GM19025 (cell line): ENCODE measurements around the gene RINT1.
A peak's percentile ranks its signal among the peaks of the same experiment; 100 is the strongest.
"Not testable (repeated sequence)": the region's sequence is repeated elsewhere in the genome, so short reads cannot be mapped to it uniquely, and the experiment has no call there.

Source experiments
- ATAC-seq: cut with Tn5 transposase; IDR thresholded peaks from one replicate; pipeline ENCODE4 v1.9.1; 2021; ENCODE audit warnings: mild to moderate bottlenecking, low read depth, moderate library complexity; ENCODE audit not compliant: unreplicated experiment

Gene RINT1

DNA sequence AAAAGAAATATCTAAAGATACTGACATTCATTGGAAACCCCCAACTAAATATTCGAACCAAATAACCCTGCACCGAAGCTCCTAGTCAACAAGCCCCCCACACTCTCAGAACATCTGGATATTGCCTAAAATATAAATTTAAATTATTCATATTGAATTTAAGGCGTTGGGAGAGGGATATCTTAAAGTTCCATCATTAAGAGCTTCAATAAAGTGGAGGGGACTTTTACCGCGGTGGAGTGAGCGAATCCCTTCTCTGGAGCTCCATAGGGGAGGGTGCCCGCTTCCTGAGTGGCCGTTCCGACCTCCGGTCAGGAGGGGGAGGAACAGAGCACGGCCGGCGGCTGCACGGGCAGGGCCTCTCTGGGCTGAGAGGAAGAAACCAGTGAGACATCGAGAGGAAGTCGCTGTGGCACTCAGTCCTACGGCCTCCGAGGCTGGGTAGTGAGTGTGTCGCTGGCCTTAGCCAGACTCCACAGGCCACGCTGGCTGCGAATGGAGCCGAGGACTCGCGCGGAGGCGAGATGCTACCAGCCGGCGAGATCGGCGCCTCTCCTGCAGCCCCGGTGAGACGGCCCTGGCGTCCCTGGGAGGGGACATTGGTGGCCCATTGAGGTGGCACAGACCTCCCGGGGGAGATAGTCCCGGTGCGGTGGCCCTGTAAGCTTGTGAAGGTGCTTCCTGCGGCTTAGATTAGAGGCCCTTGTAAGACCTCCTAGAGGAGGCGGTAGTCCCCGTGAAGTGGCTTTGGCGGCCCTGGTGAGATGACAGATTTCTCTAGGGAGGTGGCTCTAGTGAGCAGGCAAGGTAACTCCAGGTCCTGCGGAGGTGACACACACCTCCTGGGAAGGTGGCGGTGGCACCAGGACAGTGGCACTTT lies at the start of gene RINT1:
TSS of gene RINT1 (plus strand) at position 410 of the 880 bp plus-strand sequence. CDS start at position 525, 115 bp downstream.
- peak; percentile 88 for ATAC-seq

DNA sequence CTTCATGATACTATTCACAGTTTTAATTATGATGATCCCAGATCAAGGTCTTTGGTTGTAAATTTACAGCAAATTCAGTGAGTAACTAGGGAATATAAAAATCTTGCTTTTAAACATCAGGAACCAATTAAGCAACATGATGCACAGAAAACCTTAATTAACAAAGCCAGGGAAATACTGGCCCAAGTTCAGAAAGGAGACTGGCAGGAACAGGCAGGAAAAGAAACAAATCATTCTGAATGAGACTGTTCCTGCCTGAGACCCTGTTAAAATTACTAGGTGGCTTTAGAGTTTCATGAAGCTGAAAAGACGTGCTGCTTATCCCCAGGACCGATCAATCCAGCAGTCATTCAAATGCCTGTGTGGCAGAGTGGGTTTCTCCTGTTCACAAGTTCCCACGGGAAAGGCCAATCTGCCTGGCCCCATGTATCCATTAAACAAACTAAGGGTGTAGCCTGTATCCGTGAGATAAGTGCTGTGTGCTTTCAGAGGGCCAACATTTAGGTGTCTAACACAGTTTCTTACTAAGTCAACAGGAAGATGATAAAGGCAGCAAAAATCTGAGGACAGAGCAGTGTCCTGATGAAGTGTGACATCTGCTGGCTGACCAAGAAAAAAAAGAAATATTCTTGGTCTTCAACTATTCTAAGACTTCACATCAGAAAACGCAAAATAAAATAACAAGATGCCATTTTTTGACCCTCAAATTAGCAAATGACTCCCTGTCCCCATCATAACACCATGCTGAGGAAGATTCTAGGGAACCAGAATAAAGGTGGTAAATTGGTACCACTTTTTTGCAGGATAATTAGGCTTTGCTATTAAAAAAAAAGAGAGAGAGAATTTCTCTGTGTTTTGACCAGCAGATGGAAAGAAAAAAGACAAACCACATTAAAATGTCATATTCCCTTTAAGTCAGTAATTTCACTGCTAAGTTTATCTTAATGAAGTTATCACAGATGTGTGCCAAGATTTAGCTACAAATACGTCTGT lies 44.1 kb upstream of the RINT1 start:
- ATAC-seq = no peak

DNA sequence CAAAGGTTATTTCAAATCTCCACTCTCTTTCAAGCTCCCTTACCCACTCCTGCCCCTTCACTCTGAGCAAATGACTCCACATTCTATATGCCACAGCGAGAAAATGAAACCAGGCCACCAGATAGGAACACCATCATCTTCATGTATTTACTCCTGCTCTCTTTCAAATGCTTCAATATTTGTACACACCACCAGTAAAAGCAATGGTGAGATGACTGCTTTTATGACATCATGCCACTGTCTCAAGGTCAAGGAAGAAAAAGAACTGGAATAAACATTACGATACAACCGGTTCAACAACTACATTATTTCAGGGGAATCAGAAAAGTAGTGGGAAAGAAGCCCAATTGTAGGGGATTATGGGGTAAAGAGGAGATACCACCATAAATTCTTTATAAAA lies 42.6 kb upstream of the RINT1 start:
- ATAC-seq = no peak

DNA sequence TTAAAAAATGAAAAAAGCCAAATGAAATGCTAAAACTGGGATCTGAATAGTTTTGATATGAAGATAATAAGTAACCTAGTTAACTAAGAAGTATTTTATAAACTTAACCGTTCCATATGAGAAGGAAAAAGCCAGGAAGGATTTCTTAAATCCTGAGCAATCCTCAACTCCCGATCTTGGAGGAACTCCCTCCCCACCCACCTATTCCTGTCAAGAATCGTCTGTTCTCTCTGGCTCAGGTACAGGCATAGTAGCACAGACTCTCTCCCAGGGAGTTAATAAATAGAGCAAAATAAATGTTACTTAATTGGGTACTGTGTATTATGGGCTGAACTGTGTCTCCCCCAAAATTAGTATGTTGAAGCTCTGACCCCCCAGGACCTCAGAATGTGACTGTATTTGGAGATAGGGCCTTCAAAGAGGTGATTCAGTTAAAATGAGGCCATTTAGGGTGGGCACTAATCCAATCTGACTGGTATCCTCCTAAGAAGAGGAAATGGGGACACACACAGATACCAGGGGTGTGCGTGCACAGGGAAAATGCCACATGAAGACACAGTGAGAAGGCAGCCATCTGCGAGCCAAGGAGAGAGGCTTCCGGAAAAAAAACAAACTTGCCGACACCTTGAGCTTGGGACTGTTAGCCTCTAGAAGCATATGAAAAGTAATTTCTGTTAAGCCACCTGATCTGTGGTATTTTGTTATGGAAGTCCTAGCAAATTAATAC lies 38.6 kb upstream of the RINT1 start:
- ATAC-seq = no peak

DNA sequence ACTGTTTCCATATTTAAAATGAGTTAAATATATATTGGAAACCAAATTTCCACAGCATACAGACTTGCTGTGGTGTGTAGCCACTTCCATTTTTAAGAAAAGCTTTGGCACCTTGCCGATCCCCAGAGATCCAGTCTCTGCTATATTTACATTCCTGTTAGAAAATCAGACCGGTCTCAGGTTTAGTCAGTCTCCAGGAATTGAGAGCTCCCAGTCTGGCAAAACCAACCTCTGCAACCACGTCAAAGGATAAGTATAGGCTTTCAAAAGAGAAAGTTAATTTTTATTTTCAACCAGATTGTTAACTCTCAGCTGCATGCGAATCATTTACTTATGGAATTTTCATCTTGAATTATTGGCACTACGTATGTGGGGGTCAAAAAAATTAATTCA lies 38.1 kb upstream of the RINT1 start:
- ATAC-seq = no peak

DNA sequence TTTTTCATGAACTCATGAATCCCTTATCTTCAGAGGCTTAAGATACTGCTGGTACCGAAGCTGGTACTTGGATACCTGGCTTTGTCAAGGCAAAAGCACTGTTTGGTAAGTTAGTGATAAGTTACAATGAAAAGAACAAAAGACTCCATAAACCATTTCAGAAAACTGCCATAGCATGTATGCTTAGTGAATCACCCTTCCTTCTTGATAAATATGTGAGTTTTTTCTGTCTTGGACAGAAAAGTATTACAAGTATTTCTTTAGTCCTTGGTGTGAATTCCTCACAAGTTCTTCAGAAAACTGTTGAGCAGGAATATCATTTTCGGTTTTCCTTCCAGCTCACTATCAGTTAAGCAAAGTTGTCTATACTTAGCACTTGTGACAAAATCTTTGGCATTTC lies 35.5 kb upstream of the RINT1 start:
- ATAC-seq = no peak

DNA sequence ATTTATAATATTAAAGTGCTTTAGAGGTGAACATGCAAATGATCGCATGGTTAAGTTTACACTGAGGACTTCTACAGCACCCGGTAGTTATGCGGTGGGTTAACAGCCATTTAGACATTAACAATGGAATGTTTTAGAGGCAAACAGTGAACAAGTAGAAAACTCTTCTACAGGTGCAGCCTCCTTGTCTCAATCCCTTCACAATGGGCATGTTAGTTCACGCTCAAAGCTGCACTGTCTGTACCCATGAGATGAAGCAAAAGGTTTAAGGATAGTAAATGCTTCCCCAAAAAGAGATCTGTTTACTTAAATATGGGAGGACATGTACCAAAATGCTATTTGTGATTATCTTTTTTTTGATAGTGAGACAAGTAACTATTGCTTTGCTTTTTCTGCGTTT lies 35.0 kb upstream of the RINT1 start:
- no peak for ATAC-seq

DNA sequence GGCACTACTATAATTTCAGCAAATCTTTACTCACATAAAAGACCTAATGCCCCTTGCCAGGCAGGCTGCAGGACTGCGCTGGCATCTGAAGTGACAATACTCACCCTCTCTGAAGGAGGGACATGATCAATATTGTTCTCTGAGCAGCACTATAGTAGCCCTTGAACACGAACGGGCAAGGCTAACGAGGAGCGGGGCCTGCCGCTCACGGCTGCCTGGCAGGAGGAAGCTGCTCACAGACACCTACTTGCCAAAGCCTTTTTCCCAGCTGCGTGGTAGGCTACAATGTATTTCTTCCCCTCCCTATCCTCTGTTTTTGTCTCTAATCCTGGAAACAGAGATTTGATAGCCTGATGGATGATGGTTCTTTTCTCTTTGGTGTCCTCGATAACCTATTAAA lies 29.8 kb upstream of the RINT1 start:
- ATAC-seq = no peak

DNA sequence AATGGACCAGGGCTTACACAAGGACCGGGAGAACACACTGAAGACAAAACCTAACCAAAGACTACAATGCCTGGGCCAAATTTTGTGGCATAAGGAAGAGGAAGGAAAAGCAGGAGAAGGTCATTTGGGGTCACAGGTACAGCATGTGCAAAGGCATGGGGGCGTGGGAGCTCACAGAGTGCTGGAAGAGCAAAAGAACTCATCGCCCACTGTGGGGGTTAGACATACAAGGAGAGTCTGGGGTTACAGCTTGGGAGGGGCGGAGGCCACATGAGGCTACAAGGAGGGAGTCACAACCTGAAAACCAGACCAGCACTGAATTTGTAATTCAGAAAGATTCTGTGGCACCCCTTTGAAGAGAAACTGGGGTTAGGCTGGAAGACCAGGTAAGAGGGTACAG lies 19.6 kb upstream of the RINT1 start:
- no peak for ATAC-seq

DNA sequence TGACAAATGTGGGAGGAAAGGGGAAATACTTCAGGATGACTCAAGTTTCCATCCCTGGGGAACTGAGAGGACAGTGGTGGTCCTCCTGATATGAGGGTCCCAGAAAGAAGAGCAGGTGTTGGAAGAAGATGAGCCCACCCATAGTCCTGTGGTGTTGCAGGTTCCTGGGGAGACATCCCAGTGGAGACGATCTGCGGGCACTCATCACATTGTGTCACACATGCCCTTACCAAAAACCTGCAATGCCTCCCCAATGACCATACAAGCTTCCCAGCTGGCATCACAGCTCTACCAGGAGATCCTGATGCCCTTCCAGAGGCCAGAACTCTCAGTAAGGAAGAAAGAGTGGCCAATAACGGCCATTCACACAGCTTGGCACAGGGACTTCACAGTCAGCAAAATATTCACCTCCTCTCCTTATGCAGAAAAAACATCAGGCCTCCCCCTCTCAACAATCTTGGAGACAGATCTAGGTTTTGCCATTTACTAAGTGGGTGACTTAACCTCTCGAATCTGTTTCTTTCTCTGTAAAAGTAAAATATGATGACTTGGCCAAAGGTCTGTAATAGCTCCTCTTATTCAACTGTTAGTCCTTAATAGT lies 19.0 kb upstream of the RINT1 start:
- no peak for ATAC-seq

DNA sequence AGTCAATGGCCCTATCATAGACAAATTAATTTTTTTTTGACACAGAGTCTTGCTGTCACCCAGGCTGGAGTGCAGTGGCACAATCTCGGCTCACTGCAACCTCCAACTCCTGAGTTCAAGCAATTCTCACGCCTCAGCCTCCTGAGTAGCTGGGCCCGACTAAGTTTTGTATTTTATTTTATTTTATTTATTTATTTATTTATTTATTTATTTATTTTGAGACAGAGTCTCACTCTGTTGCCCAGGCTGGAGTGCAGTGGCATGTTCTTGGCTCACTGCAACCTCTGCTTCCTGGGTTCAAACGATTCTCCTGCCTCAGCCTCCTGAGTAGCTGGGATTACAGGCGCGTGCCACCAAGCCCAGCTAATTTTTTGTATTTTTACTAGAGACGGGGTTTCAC lies 16.4 kb upstream of the RINT1 start:
- not testable (repeated sequence) for ATAC-seq

DNA sequence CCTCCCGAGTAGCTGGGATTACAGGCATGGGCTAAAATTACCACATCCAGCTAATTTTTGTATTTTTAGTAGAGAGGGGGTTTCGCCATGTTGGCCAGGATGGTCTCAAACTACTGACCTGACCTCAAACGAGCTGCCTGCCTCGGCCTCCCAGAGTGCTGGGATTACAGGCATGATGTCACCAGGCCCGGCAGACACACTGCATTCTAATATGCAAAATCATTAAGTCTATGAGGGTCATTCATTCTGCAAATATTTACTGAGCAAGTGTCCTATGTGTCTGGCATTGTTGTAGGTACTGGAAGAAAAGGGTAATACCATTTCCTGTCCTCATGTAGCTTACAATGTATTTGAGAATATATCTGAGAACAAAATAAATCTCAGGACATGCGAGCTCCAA lies 12.6 kb upstream of the RINT1 start:
- no peak for ATAC-seq

DNA sequence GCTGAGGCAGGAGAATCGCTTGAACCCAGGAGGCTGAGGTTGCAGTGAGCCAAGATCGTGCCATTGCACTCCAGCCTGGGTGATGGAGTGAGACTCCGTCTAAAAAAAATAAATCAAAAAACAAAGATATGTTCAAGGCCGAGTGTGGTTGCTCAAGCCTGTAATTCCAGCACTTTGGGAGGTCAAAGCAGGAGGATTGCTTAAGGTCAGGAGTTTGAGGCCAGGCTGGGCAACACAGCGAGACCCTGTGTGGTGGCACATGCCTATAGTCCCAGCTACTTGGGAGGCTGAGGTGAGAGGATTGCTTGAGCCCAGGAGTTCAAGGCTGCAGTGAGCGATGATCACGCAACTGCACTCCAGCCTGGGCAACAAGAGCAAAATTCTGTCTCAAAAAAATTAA lies 11.4 kb upstream of the RINT1 start:
- ATAC-seq = not testable (repeated sequence)

DNA sequence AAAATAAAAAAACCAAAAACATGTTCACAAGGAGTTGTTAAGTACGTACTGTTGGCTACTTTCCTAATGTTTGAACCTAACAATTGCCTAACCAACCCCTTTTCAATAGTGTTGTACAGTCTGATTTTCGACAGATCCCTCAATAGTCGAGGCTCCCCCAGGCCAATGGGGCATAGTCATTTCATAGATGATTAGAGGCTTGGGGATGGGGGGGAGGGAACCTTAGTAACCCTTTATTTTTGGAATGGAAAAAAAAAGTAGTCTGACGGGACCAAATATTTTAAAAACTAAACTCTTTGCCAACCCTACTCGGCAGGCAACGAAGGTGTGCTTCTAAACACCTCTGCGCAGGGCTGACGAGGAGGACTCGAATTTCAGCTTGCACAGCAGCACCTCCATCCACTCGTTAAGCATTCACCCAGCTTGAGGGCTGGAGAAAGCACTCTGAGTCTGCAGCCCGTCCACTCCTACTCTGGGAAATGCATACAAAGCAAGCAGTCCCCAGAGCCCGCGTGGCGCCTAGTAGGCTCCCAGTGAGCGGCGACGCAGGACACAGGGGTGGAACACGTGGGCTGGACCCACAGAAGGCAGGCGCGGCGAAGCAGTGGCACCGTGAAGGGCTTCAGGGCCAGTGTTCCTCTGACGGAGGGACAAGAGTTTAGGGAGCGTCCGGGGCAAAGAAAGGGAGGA lies 10.8 kb upstream of the RINT1 start:
- ATAC-seq = peak; percentile 16

DNA sequence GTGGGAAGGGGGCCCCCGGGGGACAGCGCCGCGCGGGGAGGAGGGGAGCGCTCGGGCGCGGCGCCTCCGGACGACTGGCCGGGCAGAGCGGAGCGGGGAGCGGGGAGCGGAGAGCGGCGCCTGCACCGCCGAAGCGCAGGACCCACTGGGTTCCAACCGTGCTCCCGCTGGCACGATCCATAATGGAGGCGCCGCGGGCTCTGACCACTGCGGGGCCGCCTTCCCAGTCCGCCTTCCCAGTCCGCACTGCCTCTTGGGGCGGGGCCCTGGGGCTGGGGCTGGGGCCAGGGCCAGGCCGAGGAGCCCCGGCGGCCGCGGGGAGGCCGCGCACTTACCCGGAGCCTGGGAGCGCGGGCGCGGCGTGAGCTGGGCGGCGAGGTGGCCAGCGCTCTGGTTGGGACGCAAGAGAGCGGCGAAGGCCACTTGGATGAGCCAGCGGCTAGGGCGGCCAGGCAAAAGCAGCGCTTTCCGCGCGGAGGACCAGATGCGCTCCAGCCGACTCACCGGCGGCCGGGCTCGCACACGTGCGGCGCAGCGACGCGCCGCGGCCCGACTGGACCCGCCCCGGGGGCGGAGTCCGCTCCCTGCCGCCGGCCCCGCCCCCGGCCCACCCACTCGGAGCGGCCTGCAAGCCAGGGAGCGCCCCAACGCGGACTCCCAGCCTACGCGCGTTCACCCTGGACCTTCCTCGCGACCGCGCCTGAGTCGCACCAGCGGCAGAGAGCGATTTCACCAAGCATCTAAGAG lies 10.1 kb upstream of the RINT1 start, which contains the start of gene PUS7:
TSS of gene PUS7 (minus strand) at position 555 of the 747 bp plus-strand sequence. CDS start 13,759 bp downstream, outside the sequence.
- ATAC-seq = peak; percentile 87

DNA sequence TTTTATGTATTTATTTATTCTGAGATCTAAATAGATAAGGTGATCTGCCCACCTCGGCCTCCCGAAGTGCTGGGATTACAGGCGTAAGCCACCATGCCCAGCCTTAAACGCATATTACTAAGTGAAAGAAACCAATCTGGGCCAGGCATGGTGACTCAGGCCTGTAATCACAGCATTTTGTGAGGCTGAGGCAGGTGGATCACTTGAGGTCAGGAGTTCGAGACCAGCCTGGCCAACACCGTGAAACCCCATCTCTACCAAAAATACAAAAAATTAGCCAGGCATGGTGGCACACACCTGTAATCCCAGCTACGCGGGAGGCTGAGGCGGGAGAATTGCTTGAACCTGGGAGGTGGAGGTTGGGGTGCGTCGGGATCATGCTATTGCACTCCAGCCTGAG lies 7.6 kb upstream of the RINT1 start:
- not testable (repeated sequence) for ATAC-seq

DNA sequence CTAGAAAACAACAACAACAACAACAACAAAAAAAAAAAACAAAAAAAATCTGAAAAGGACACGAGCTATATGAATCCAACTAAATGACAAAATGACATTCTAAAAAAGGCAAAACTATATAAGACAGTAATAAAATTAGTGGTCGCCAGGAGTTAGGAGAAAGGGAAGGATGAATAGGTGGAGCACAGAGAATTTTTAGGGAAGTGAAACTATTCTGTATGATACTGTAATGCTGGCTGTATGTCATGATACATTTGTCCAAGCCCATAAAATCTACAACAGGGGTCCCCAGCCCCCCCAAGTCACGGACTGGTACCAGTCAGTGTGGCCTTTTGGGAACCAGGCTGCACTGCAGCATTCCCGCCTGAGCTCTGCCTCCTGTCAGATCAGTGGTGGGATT lies 7.2 kb upstream of the RINT1 start:
- ATAC-seq = no peak

DNA sequence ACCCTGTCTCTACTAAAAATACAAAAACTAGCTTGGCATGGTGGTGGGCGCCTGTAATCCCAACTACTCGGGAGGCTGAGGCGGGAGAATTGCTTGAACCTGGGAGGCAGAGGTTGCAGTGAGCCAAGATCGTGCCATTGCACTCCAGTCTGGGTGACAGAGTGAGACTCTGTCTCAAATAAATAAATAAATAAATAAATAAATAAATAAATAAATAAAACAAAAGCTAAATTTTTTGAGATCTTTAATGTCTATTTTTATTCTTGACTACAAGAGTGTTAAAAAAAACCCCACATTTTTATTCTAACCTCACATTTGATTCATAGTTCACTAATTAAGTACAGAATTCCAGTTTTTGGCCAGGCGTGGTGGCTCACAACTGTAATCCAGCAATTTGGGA lies 4.3 kb upstream of the RINT1 start:
- not testable (repeated sequence) for ATAC-seq

DNA sequence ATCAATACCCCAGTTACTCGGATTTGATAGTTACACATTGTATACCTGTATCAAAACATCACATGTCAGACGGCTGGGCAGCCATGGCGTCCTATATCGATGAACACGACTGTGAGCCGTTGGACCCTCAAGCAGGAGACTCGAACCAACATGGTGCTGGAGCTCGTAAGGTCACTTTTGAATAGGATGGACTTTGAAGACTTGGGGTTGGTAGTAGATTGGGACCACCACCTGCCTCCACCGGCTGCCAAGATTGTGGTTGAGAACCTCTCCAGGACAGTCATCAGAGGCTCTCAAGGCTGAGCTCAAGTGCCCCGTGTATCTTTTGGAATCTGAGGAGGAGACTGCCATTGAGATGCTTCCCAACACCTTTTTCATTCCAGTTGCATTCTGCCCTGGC lies 1.9 kb upstream of the RINT1 start:
- ATAC-seq = no peak
